Measurements from ENCODE around the gene CIRBP.
A peak's percentile ranks its signal among the peaks of the same experiment; 100 is the strongest.

The CIRBP gene

GRCh38 chr19:1269065-1269477 is at the start of gene CIRBP:
TSS of gene CIRBP (plus strand) at chr19:1269332. CDS start at chr19:1270934, 1,602 bp downstream.
- DNase-seq (ENCODE audit: low read depth in 2 of 2), result peak; percentile 98

GRCh38 chr19:1219786-1220476 is 49.2 kb upstream of the CIRBP start:
- DNase-seq (ENCODE audit: low read depth in 2 of 2), result no peak

GRCh38 chr19:1220477-1220930 is 48.6 kb upstream of the CIRBP start:
- no peak for DNase-seq (ENCODE audit: low read depth in 2 of 2)

GRCh38 chr19:1220976-1221903 is 47.9 kb upstream of the CIRBP start:
- no peak for DNase-seq (ENCODE audit: low read depth in 2 of 2)

- DNase-seq (ENCODE audit: low read depth in 2 of 2), result no peak
Observed at GRCh38 chr19:1221904-1222255, 47.3 kb upstream of the CIRBP start.

- no peak for DNase-seq (ENCODE audit: low read depth in 2 of 2)
Observed at GRCh38 chr19:1222394-1222793, 46.7 kb upstream of the CIRBP start.

- DNase-seq (ENCODE audit: low read depth in 2 of 2), result no peak
Observed at GRCh38 chr19:1223018-1223855, 45.9 kb upstream of the CIRBP start.

- no peak for DNase-seq (ENCODE audit: low read depth in 2 of 2)
Observed at GRCh38 chr19:1224047-1224825, 44.9 kb upstream of the CIRBP start.

- DNase-seq (ENCODE audit: low read depth in 2 of 2), result no peak
Observed at GRCh38 chr19:1224847-1225246, 44.3 kb upstream of the CIRBP start.

- DNase-seq (ENCODE audit: low read depth in 2 of 2), result no peak
Observed at GRCh38 chr19:1225440-1226226, 43.5 kb upstream of the CIRBP start.

- DNase-seq (ENCODE audit: low read depth in 2 of 2), result no peak
Observed at GRCh38 chr19:1226227-1226518, 43.0 kb upstream of the CIRBP start.

GRCh38 chr19:1226522-1227303 is 42.4 kb upstream of the CIRBP start:
- DNase-seq (ENCODE audit: low read depth in 2 of 2), result no peak

- no peak for DNase-seq (ENCODE audit: low read depth in 2 of 2)
Observed at GRCh38 chr19:1227304-1228054, 41.7 kb upstream of the CIRBP start.

GRCh38 chr19:1228161-1228957 is 40.8 kb upstream of the CIRBP start:
- no peak for DNase-seq (ENCODE audit: low read depth in 2 of 2)

GRCh38 chr19:1229056-1229923 is 39.8 kb upstream of the CIRBP start:
- no peak for DNase-seq (ENCODE audit: low read depth in 2 of 2)

GRCh38 chr19:1229924-1230782 is 39.0 kb upstream of the CIRBP start:
- no peak for DNase-seq (ENCODE audit: low read depth in 2 of 2)
